WI38 (cell line): ENCODE measurements around the gene RRBP1.
A peak's percentile ranks its signal among the peaks of the same experiment; 100 is the strongest.

Experiments
- H3K4me3 ChIP-seq: 2 replicates; pipeline ENCODE4 v1.5.1; 2011; ENCODE audit warnings: low read depth, mild to moderate bottlenecking, control low read depth, low read length
- CTCF ChIP-seq: IDR thresholded peaks from 2 replicates; pipeline ENCODE4 v1.5.1; 2012; ENCODE audit warnings: low read depth, mild to moderate bottlenecking, control low read depth, low read length

The RRBP1 gene

GRCh38 chr20:17570347-17571152 lies 111.5 kb downstream of the RRBP1 start:
- H3K4me3 ChIP-seq, result peak overlapping the region; percentile 91
- no peak for TF ChIP-seq CTCF

- TF ChIP-seq CTCF, result no peak
- peak within 1 kb of the TSS; percentile 91 for H3K4me3 ChIP-seq
These were observed 112.3 kb downstream of the RRBP1 start, which contains the start of gene DSTN for GRCh38 chr20:17569616-17570346. Gene DSTN (plus strand): TSS chr20:17570075. CDS start chr20:17570209, 134 bp downstream.

GRCh38 chr20:17568972-17569521 lies 113.0 kb downstream of the RRBP1 start:
- H3K4me3 ChIP-seq, result peak overlapping the region; percentile 91
- TF ChIP-seq CTCF, result no peak

GRCh38 chr20:17568045-17568788 lies 113.8 kb downstream of the RRBP1 start:
- peak overlapping the region; percentile 91 for H3K4me3 ChIP-seq
- no peak for TF ChIP-seq CTCF

- no peak overlapping the region for H3K4me3 ChIP-seq
- TF ChIP-seq CTCF, result no peak
These were observed 115.7 kb downstream of the RRBP1 start for GRCh38 chr20:17566345-17566744.

GRCh38 chr20:17565169-17565845 lies 116.7 kb downstream of the RRBP1 start:
- TF ChIP-seq CTCF, result no peak

More at GRCh38 chr20:17565169-17565845, 116.7 kb downstream of the RRBP1 start:
- H3K4me3 ChIP-seq, result no peak overlapping the region
